Activated CD8-positive, alpha-beta memory T cell treated with anti-CD3 and anti-CD28 coated beads, Interleukin-2, amount 50 U/mL, for 48 hours (primary cell): ENCODE data around the gene PSKH1.
A peak's percentile ranks its signal among the peaks of the same experiment; 100 is the strongest.
"Not testable (repeated sequence)": the region's sequence is repeated elsewhere in the genome, so short reads cannot be mapped to it uniquely, and the experiment has no call there.

Source experiments
- DNase-seq: peaks from one replicate; pipeline ENCODE4 v3.0.0-alpha.2; 2020

PSKH1 gene

DNA sequence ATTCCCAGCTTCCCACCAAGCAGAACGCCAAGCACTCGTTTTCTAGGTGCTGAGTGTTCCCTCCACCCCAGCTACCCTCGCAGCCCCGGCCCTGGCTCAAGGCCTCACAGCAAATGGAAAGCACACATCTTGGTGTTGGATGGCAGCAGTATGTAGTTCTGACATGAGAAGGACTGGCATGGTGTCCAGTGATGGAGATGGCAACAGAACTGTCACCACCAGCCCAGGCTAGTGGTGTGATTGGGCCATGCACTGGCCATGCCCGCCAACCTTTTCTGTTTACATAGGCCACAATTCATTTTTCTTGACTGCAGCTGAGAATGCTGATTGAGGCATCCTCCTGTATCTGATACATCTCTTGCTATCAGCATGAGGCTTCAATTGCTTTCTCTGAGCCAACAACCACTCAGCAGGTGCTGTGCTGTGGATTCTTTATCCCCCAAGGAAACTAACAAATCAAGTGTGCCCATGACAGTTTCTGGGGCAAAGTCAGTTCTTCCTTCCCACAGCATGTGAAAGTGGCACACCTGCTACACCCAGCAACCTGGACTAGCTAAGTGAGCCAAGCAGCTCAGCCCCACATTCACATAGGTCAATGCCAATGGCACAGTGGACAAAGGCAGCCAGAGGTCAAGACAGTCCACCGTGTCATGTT, 71.5 kb downstream of the PSKH1 start:
- no peak for DNase-seq

GRCh38 chr16:67965668-67966548, 72.9 kb downstream of the PSKH1 start:
- no peak for DNase-seq

GRCh38 chr16:67966549-67967182, 73.6 kb downstream of the PSKH1 start:
- DNase-seq: no peak

- peak; percentile 69 for DNase-seq
These were observed 74.3 kb downstream of the PSKH1 start for GRCh38 chr16:67967183-67967957.

- DNase-seq: peak; percentile 77
These were observed 74.9 kb downstream of the PSKH1 start for GRCh38 chr16:67967958-67968399.

DNA sequence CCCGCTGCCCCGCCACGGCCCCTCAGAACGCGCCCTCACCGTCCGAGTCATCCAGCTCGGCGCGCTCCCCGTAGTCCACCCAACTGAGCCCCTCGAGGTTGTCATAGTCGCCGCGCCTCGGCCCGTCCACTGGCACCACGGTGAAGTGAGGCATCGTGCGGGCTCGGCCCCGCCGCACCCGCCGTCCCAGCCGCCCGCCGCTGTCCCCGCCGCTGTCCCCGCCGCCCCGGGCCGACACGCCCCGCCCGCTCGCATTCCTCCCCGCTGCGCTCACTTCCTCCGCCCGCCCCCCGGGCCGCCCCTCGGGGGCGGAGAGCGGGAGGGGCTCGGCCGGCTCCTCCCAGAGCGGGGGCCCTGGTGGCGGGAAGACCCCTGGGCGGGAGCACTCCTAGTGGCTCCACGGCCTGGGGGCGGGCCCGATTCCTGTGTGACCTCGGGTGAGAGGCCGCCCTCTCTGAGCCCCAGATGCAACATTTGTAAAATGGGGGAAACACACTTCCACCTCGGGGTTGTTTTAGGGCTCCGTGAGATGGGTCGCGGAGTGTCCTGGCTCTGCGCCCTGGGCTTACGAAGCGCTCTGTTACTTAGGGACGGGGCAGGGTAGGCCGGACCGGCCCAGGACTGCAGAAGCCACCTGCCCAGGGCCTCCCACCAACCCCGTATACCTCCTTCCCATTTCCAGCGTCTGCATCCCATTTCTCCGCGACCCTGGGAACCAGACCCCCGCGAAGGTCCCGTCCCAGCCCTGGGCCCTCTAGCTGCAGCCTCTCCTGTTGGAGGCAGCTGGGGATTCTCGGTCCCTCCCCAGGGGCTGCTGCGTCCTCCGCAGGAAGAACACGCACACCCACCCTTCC, 75.6 kb downstream of the PSKH1 start, which contains the start of gene SLC12A4:
Gene SLC12A4, minus strand, starts transcription at position 238 of the 854 bp plus-strand sequence. Its CDS starts 84 bp downstream, at position 154.
- DNase-seq: peak; percentile 95

DNA sequence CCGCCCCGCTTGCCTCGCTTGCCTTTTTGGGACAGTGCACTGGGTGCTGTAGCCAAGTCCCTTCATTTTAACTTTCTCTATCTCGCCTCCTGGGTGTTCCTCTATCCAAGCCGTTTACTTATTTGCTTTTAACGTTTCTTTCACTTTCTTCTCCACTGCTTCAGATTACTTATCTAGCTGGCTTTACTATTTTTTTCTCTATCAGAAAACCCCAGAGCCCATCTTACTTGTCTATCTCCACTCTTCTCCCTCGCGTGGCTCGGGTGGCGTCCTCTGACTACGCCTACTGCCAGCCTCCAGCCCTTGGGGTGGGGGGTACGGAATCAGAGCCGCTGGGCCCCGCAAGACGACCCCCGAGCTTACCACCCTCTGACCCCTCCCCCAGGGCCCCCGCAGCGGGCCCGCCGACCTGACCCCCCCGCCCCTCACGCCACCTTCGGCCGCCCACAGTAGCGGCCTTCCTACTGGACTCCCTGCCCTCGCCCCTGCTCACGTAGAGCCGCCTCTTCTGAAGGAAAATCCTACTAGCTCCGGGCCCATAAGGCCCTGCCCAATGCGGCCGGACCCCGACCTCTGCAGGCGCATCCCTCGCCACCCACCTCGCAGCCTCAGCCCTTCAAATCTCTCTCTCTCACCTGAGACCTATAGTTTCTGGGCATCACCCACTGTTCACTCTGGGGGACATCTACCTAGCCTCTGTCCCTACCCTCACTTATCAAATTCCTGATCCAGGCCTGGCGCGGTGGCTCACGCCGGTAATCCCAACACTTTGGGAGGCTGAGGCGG, 76.4 kb downstream of the PSKH1 start:
- no peak for DNase-seq

- no peak for DNase-seq
These were observed 78.1 kb downstream of the PSKH1 start for GRCh38 chr16:67971111-67971510.

GRCh38 chr16:67972285-67972684, 79.2 kb downstream of the PSKH1 start:
- not testable (repeated sequence) for DNase-seq

DNA sequence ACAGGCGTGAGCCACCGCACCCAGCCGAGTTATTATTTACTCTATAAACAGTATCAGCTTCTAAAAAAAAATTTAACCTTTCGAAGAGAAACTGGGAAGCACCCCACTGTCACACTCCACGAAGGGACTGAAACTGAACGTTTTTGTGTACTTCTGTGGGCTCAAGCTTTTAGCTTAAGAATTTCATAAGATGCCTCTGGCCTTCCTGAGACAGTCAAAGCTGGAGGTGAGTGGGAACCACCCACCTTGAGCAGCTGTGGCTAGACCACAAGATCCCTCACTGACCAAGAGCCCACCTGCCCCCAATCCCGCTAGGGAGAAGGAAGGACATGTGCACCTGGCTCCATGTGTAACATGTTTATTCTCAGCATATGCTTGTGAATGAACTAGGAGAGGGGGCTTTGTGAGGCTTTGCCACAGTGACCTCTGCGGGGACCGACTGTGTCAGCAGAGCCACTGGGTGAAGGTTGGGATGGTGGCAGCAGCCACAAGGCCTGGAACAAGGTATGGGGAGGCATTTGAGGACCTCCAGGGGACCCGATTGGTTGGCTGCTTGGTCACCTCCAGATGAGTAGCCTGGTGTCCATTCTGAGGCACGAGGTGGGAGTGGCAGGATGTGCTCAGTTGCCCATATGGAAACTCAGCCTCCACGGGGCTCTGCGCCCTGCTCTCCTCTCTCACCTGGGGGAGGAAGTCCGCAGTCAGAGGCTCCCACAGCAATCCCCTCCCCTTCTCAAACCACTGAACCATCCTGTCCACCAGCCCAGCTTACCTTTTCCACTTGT, 82.5 kb downstream of the PSKH1 start:
- DNase-seq: no peak

- DNase-seq: no peak
These were observed 83.2 kb downstream of the PSKH1 start for GRCh38 chr16:67976205-67976604.

DNA sequence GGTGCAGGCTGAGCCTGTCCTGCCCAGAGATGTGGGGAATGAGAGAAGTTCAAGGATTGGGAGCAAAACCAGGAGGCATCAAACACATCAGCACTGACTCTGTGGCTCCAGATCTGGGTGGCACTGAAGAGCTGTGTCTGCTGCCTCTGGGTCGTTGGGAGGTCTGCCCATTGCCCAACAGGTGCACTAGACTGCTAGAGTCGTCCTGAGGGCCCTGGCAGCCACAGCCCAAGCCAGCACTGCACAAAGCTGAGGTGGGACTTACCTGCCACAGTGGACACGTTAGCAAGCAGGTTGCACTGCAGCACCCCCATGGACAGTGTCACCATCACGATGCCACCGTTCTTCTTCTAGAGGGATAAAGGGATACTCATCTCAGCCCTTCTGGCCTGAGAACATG, 84.0 kb downstream of the PSKH1 start:
- no peak for DNase-seq

- DNase-seq: no peak
These were observed 84.6 kb downstream of the PSKH1 start for GRCh38 chr16:67977469-67978227.
